Loucy (cell line): Measurements from ENCODE around the gene DYRK2.

ENCODE experiments used
- EZH2phosphoT487 ChIP-seq: fragments of 200-600 bp; IDR thresholded peaks from 2 replicates; pipeline ENCODE4 v1.6.1; 2018; ENCODE audit warnings: antibody characterized with exemption, mild to moderate bottlenecking, moderate library complexity, borderline replicate concordance
- TF ChIP-seq, protein P1 (sequence below): fragments of 200-600 bp; sonication (generic); conservative IDR thresholded peaks from 2 replicates; pipeline ENCODE4 v1.5.1; 2014; ENCODE audit warnings: mild to moderate bottlenecking, antibody characterized with exemption, low read length

DNA sequence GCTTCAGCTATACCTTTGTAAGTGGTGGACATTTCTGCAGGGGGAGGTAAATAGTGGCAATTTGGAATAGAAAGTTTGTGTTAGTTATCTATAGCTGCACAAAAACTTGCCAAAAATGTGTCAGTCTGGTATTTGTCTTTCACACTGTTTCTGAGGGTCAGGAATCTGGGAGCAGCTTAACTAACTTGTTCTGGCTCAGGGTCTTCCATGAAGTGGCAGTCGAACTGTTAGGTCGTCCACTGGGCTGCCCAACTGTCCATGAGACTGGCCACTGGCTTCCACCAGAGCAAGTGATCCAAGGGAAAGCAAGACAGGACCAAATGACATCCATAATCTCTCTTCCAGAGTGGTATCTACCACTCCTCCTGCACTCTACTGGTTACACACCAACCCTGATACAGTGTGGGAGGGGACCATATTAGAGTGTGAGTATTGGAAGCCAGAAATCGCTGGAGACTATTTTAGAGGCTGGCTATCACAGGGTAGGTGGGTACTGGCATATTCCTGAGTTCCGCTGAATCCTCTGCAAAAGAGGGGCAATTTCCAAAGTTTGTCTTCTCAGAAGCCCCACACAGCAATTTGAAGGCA, 60.9 kb downstream of the DYRK2 start:
- TF ChIP-seq, protein P1, sequence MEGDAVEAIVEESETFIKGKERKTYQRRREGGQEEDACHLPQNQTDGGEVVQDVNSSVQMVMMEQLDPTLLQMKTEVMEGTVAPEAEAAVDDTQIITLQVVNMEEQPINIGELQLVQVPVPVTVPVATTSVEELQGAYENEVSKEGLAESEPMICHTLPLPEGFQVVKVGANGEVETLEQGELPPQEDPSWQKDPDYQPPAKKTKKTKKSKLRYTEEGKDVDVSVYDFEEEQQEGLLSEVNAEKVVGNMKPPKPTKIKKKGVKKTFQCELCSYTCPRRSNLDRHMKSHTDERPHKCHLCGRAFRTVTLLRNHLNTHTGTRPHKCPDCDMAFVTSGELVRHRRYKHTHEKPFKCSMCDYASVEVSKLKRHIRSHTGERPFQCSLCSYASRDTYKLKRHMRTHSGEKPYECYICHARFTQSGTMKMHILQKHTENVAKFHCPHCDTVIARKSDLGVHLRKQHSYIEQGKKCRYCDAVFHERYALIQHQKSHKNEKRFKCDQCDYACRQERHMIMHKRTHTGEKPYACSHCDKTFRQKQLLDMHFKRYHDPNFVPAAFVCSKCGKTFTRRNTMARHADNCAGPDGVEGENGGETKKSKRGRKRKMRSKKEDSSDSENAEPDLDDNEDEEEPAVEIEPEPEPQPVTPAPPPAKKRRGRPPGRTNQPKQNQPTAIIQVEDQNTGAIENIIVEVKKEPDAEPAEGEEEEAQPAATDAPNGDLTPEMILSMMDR: no peak
- no peak for TF ChIP-seq EZH2phosphoT487
